HCT116 (cell line): ENCODE data around the gene SHC4. TPM values are rescaled to one million over a fixed set of nuclear protein-coding genes. Genes with fewer than 3 reads are reported as not detected.

Experiments used
- ATAC-seq: fragments of 200-7000 bp; cut with Tn5 transposase; 2 replicates; pipeline ENCODE4 v1.9.1; 2020; ENCODE audit warnings: mild to moderate bottlenecking, moderate library complexity
- BruUV-seq: library from RNA; stranded (reverse); fragments of 400-500 nt; replicated peaks from 2 replicates; lab custom pipeline; 2021; lab: Mats Ljungman, UMichigan
- CTCF ChIA-PET: fragments of 300-600 bp; sonication (Branson Sonifier 250); formaldehyde crosslinking; loops from one replicate; lab custom pipeline; 2021; ENCODE audit warnings: antibody characterized with exemption; lab: Charles Lee
- POLR2A ChIA-PET: fragments of 300-600, 350-600 bp; sonication (Branson Sonifier 250); formaldehyde crosslinking; loops from one replicate; lab custom pipeline; 2021; ENCODE audit warnings: antibody characterized with exemption; lab: Charles Lee
- RAD21 ChIA-PET, 2 experiments: fragments of 300-600 bp; sonication (Branson Sonifier 250); formaldehyde crosslinking; loops; one replicate each; lab custom pipeline; 2023; ENCODE audit warnings: low total read pairs in 2 of 2; ENCODE audit not compliant: uncharacterized antibody in 2 of 2, unreplicated experiment in 2 of 2, low non-redundant PET in 1 of 2; lab: Charles Lee
- DNase-seq: peaks from one replicate; pipeline ENCODE4 v3.0.0-alpha.2; 2010; ENCODE audit warnings: low read depth, low spot score
- H2AFZ ChIP-seq: fragments of 200-600 bp; shearing (Covaris generic), sonication (generic); 2 replicates; pipeline ENCODE4 v1.6.1; 2017; ENCODE audit warnings: low read depth, mixed run types, mixed read lengths, antibody characterized with exemption, low read length; ENCODE audit not compliant: poor library complexity, severe bottlenecking
- H3K27ac ChIP-seq: 2 replicates; pipeline ENCODE4 v1.5.1; 2012; ENCODE audit warnings: low read depth, low read length
- H3K27me3 ChIP-seq: fragments of 200-600 bp; sonication (generic); 2 replicates; pipeline ENCODE4 v1.6.1; 2016; ENCODE audit warnings: mixed run types, low read length, mixed read lengths; ENCODE audit not compliant: insufficient read depth
- H3K36me3 ChIP-seq, 2 experiments: fragments of 200-500 bp in 1 of 2; fragments of 200-600 bp in 1 of 2; sonication (Bioruptor generic) in 1 of 2; sonication (generic) in 1 of 2; 2 replicates each; pipeline versions ENCODE4 v1.5.1 to v1.6.1; 2014 to 2016; ENCODE audit warnings: low read length in 2 of 2, inconsistent platforms in 1 of 2, mixed read lengths in 1 of 2, mixed run types in 1 of 2; ENCODE audit not compliant: insufficient read depth in 2 of 2, control insufficient read depth in 1 of 2
- H3K4me1 ChIP-seq, 2 experiments: fragments of 200-600 bp in 1 of 2; sonication (generic) in 1 of 2; 2 replicates each; pipeline versions ENCODE4 v1.5.1 to v1.6.1; 2012 to 2017; ENCODE audit warnings: low read length in 2 of 2, inconsistent platforms in 1 of 2, mild to moderate bottlenecking in 1 of 2, mixed read lengths in 1 of 2, mixed run types in 1 of 2, moderate library complexity in 1 of 2; ENCODE audit not compliant: insufficient read depth in 2 of 2, control insufficient read depth in 1 of 2
- H3K4me2 ChIP-seq: fragments of 200-600 bp; sonication (generic); 2 replicates; pipeline ENCODE4 v1.6.1; 2017; ENCODE audit warnings: mixed run types, low read length, mixed read lengths
- H3K4me3 ChIP-seq, 2 experiments: fragments of 200-600 bp in 1 of 2; sonication (generic) in 1 of 2; replicated peaks in 1 of 2; 2 replicates each; pipeline ENCODE4 v1.5.1; 2011 to 2016; ENCODE audit warnings: low read length in 2 of 2, control low read depth in 1 of 2, low read depth in 1 of 2, mild to moderate bottlenecking in 1 of 2, mixed read lengths in 1 of 2, mixed run types in 1 of 2
- H3K79me2 ChIP-seq: fragments of 200-600 bp; sonication (generic); 2 replicates; pipeline ENCODE4 v1.6.1; 2017; ENCODE audit warnings: mild to moderate bottlenecking, mixed run types, low read length, moderate library complexity, mixed read lengths; ENCODE audit not compliant: insufficient read depth
- H3K9ac ChIP-seq: fragments of 200-600 bp; sonication (generic); 2 replicates; pipeline ENCODE4 v1.6.1; 2016; ENCODE audit warnings: low read length, mixed read lengths
- H3K9me2 ChIP-seq: fragments of 200-600 bp; sonication (generic), shearing (Covaris generic); 2 replicates; pipeline ENCODE4 v1.6.1; 2017; ENCODE audit warnings: mixed run types, mild to moderate bottlenecking, moderate library complexity; ENCODE audit not compliant: insufficient read depth
- H3K9me3 ChIP-seq, 2 experiments: fragments of 200-500 bp in 1 of 2; fragments of 200-600 bp in 1 of 2; sonication (Bioruptor generic) in 1 of 2; sonication (generic) in 1 of 2; 2 replicates each; pipeline ENCODE4 v1.6.1; 2014 to 2017; ENCODE audit warnings: low read length in 2 of 2, mixed read lengths in 2 of 2, inconsistent platforms in 1 of 2, low read depth in 1 of 2, mild to moderate bottlenecking in 1 of 2, mixed run types in 1 of 2, moderate library complexity in 1 of 2; ENCODE audit not compliant: control insufficient read depth in 1 of 2, insufficient read depth in 1 of 2
- H4K20me1 ChIP-seq: fragments of 200-600 bp; sonication (generic), shearing (Covaris generic); 2 replicates; pipeline ENCODE4 v1.6.1; 2017; ENCODE audit warnings: mixed run types, mild to moderate bottlenecking, moderate library complexity; ENCODE audit not compliant: insufficient read depth
- EZH2 ChIP-seq: fragments of 200-600 bp; sonication (generic); IDR thresholded peaks from 2 replicates; pipeline ENCODE4 v1.6.1; 2017; ENCODE audit warnings: antibody characterized with exemption, mixed run types
- intact Hi-C: fragments of 100-400 bp; cut with micrococcal nuclease; formaldehyde crosslinking; loops from 2 replicates; pipeline ENCODE4 v1.10.0; 2022
- total RNA-seq: library from RNA; stranded (reverse); gene quantifications from one replicate; pipeline ENCODE4 v1.2.1, GENCODE V29; 2021; ENCODE audit not compliant: unreplicated experiment
- TF ChIP-seq, protein P1 (sequence below): IDR thresholded peaks from 2 replicates; pipeline ENCODE4 v1.6.1; 2012
- TF ChIP-seq, protein P2 (sequence below), 3 experiments: fragments of 200-600 bp in 1 of 3; sonication (generic) in 1 of 3; IDR thresholded peaks in 2 of 3; conservative IDR thresholded peaks in 1 of 3; 2 replicates each; pipeline ENCODE4 v1.5.1; 2012 to 2017; ENCODE audit warnings: low read depth in 2 of 3, low read length in 2 of 3, antibody characterized with exemption in 1 of 3, borderline replicate concordance in 1 of 3, control low read depth in 1 of 3, mild to moderate bottlenecking in 1 of 3, mixed read lengths in 1 of 3, mixed run types in 1 of 3, moderate library complexity in 1 of 3; ENCODE audit not compliant: insufficient read depth in 1 of 3

Gene SHC4
- total RNA-seq, 1 experiment from 2014 or later: 0.44 TPM

GRCh38 chr15:48814286-48814685 is 149.4 kb downstream of the SHC4 start:
- TF ChIP-seq, protein P1, sequence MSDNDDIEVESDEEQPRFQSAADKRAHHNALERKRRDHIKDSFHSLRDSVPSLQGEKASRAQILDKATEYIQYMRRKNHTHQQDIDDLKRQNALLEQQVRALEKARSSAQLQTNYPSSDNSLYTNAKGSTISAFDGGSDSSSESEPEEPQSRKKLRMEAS: no peak
- Histone ChIP-seq H3K79me2 (peaks cover 12% of the 10 kb centered on the region), H3K27me3 (no peaks in the 10 kb centered on the region), H3K36me3 (no peaks in the 10 kb centered on the region), H3K4me2 (no peak overlapping the region), H3K4me3 (no peak overlapping the region), H3K9me3 (no peaks in the 10 kb centered on the region), H2AFZ (no peak overlapping the region), H3K4me1 (peaks cover 0 to 14% of the 10 kb centered on the region in 2 experiments; a peak in 2 of 4 replicates), H3K9ac (no peak overlapping the region), H3K9me2 (no peaks in the 10 kb centered on the region), H4K20me1 (no peaks in the 10 kb centered on the region), H3K27ac (no peak overlapping the region)
- no TSS peak for BruUV-seq
- no peak for ATAC-seq
- intact Hi-C loops: no loop called here
- DNase-seq: no peak
- RAD21 ChIA-PET: no interaction called here
- POLR2A ChIA-PET: no interaction called here
- CTCF ChIA-PET: no interaction called here

GRCh38 chr15:48811325-48811958 is 152.3 kb downstream of the SHC4 start:
- no peaks in the 10 kb centered on the region for H3K9me3 ChIP-seq
- peaks cover 0 to 14% of the 10 kb centered on the region in 2 experiments; a peak in 2 of 4 replicates for H3K4me1 ChIP-seq
- H2AFZ ChIP-seq: peak overlapping the region; percentile 91
- no peaks in the 10 kb centered on the region for H4K20me1 ChIP-seq
- CTCF ChIA-PET: interaction anchor here (0.8 to 2.8 kb wide), 6 partner anchors 10 to 1240 kb away, joined by 3 to 24 read pairs (median 4); no protein-coding TSS in a partner anchor
- no peaks in the 10 kb centered on the region for H3K36me3 ChIP-seq
- peaks cover 40% of the 10 kb centered on the region for H3K79me2 ChIP-seq
- BruUV-seq: no TSS peak
- H3K27me3 ChIP-seq: no peaks in the 10 kb centered on the region
- ATAC-seq: peak; percentile 37
- H3K9ac ChIP-seq: peak overlapping the region; percentile 53
- H3K27ac ChIP-seq: no peak overlapping the region
- intact Hi-C loops: no loop called here
- RAD21 ChIA-PET: interaction anchor here in 1 of 2 experiments (0.5 kb wide), 1 partner anchor 105 kb away, joined by 3 read pairs; no protein-coding TSS in a partner anchor
- peak overlapping the region; percentile 73 to 97 for H3K4me3 ChIP-seq
- TF ChIP-seq, protein P1: 0 out of 2 replicates have a peak, but pooled peaks have one; percentile 8
- TF ChIP-seq, protein P2, sequence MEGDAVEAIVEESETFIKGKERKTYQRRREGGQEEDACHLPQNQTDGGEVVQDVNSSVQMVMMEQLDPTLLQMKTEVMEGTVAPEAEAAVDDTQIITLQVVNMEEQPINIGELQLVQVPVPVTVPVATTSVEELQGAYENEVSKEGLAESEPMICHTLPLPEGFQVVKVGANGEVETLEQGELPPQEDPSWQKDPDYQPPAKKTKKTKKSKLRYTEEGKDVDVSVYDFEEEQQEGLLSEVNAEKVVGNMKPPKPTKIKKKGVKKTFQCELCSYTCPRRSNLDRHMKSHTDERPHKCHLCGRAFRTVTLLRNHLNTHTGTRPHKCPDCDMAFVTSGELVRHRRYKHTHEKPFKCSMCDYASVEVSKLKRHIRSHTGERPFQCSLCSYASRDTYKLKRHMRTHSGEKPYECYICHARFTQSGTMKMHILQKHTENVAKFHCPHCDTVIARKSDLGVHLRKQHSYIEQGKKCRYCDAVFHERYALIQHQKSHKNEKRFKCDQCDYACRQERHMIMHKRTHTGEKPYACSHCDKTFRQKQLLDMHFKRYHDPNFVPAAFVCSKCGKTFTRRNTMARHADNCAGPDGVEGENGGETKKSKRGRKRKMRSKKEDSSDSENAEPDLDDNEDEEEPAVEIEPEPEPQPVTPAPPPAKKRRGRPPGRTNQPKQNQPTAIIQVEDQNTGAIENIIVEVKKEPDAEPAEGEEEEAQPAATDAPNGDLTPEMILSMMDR (IDR thresholded peaks at IDR 0.05 in 2 of 3, conservative IDR thresholded peaks at IDR 0.05 in 1 of 3; ENCODE audit: borderline replicate concordance in 1 of 3, insufficient read depth in 1 of 3, low read depth in 2 of 3, low read length in 2 of 3): peak in 2 of 3 experiments; percentile 15 to 46; a peak in 3 of 6 replicates
- TF ChIP-seq EZH2: no peak
- no peaks in the 10 kb centered on the region for H3K9me2 ChIP-seq
- POLR2A ChIA-PET: interaction anchor here (0.9 to 1.0 kb wide), 3 partner anchors 10 to 453 kb away, joined by 3 to 4 read pairs (median 3); partner anchors contain the start of gene EID1
- DNase-seq: no peak
- peak overlapping the region; percentile 87 for H3K4me2 ChIP-seq
